Urinary bladder (tissue), 2 donors: ENCODE data around the gene STING1. TPM values are rescaled to one million over a fixed set of nuclear protein-coding genes. Genes with fewer than 3 reads are reported as not detected.
A peak's percentile ranks its signal among the peaks of the same experiment; 100 is the strongest.

Source experiments
- polyA plus RNA-seq: library from polyadenylated mRNA; stranded (reverse); fragments of 200-250 nt; gene quantifications from one replicate; pipeline ENCODE4 v1.2.3, GENCODE V29; 2013
- small RNA-seq: library from RNA; depleted of rRNA; stranded (forward); fragments of <200 nt; gene quantifications from one replicate; pipeline ENCODE3, GENCODE V24; 2014
- total RNA-seq: library from RNA; depleted of rRNA; stranded (reverse); fragments of >200 nt; gene quantifications from one replicate; pipeline ENCODE4 v1.2.3, GENCODE V29; 2014
- donor health status: healthy.

STING1 gene
- total and polyA plus RNA-seq, 2 donors, result 20.0 to 53.0 TPM

Small RNAs within 50 kb of the gene (small RNA-seq; reads per million reads assigned to genes)
- gene RNU5B-4P, result 0.35 reads per million, percentile 23 among the genes with 10 or more reads in this experiment

Other genes with a start within 250 kb of the STING1 start
- 454 TPM for gene MATR3, start 189.0 kb downstream of the STING1 start, total RNA-seq
- 163 TPM for gene MATR3, start 189.0 kb downstream of the STING1 start, polyA plus RNA-seq
- 91.9 TPM for gene PAIP2, start 140.9 kb downstream of the STING1 start, total RNA-seq
- 110 TPM for gene PAIP2, start 140.9 kb downstream of the STING1 start, polyA plus RNA-seq
- not detected for gene SLC23A1, start 99.5 kb downstream of the STING1 start, total RNA-seq
- not detected for gene SLC23A1, start 99.5 kb downstream of the STING1 start, polyA plus RNA-seq
- 0.63 TPM for gene MZB1, start 92.8 kb downstream of the STING1 start, total RNA-seq
- 0.56 TPM for gene MZB1, start 92.8 kb downstream of the STING1 start, polyA plus RNA-seq
- 1.4 TPM for gene PROB1, start 87.7 kb downstream of the STING1 start, total RNA-seq
- gene PROB1, start 87.7 kb downstream of the STING1 start, polyA plus RNA-seq, result 3.1 TPM
- gene SPATA24, start 78.7 kb downstream of the STING1 start, total RNA-seq, result 3.0 TPM
- gene SPATA24, start 78.7 kb downstream of the STING1 start, polyA plus RNA-seq, result 5.4 TPM
- gene DNAJC18, start 43.2 kb downstream of the STING1 start, total RNA-seq, result 16.2 TPM
- 8.6 TPM for gene DNAJC18, start 43.2 kb downstream of the STING1 start, polyA plus RNA-seq
- gene ECSCR, start 20.0 kb downstream of the STING1 start, total RNA-seq, result 23.8 TPM
- gene ECSCR, start 20.0 kb downstream of the STING1 start, polyA plus RNA-seq, result 51.4 TPM
- gene SMIM33, start 11.8 kb downstream of the STING1 start, total RNA-seq, result not detected
- not detected for gene SMIM33, start 11.8 kb downstream of the STING1 start, polyA plus RNA-seq
- gene UBE2D2, start 78.6 kb upstream of the STING1 start, total RNA-seq, result 94.7 TPM
- 98.7 TPM for gene UBE2D2, start 78.6 kb upstream of the STING1 start, polyA plus RNA-seq
- 28.0 TPM for gene CXXC5, start 165.6 kb upstream of the STING1 start, total RNA-seq
- gene CXXC5, start 165.6 kb upstream of the STING1 start, polyA plus RNA-seq, result 28.2 TPM